AG04449 (cell line): ENCODE results near the gene ROBO1.

Experiments
- CTCF ChIA-PET: fragments of 350-600 bp; formaldehyde crosslinking; extraction: SDS; loops from one replicate; lab custom pipeline; 2021; ENCODE audit warnings: antibody characterized with exemption; lab: Yijun Ruan, JAX
- POLR2A ChIA-PET: fragments of 400-600, 350-600 bp; formaldehyde crosslinking; extraction: SDS; loops from one replicate; lab custom pipeline; 2020; ENCODE audit warnings: antibody characterized with exemption, inconsistent platforms; lab: Yijun Ruan, JAX
- DNase-seq: peaks from one replicate; pipeline ENCODE4 v3.0.0-alpha.2; 2010; ENCODE audit warnings: low read depth, low spot score
- H3K4me3 ChIP-seq: 2 replicates; pipeline ENCODE4 v1.5.1; 2011; ENCODE audit warnings: low read depth, mild to moderate bottlenecking, control low read depth, low read length
- TF ChIP-seq, protein P1 (sequence below): IDR thresholded peaks from one replicate; pipeline ENCODE4 v1.5.1; 2011; ENCODE audit warnings: mild to moderate bottlenecking, moderate library complexity, low read length, control low read depth, inconsistent platforms; ENCODE audit not compliant: insufficient read depth; ENCODE audit errors: missing control alignments

The ROBO1 gene

DNA sequence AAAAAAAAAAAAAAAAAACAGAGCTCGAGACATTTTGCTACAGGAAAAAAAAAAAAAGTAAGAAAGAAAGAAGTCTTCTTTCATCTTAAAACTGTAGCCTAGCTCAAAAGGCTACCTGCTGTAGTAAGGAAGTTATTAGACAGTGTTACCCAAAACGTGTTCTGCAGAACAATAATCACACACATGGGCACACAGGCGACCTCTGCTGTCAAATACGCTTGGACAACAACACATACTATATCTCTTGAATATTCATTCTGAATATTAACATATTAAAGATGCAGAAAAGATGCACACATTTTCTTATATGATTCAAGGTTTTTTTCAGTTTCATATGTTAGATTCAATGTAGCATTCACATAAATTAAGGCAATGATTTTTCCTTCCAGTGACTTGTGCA is 215.8 kb downstream of the ROBO1 start:
- no peak for DNase-seq
- ChIA-PET POLR2A (no interaction called here), CTCF (no interaction called here)
- no peak overlapping the region for H3K4me3 ChIP-seq
- TF ChIP-seq, protein P1, sequence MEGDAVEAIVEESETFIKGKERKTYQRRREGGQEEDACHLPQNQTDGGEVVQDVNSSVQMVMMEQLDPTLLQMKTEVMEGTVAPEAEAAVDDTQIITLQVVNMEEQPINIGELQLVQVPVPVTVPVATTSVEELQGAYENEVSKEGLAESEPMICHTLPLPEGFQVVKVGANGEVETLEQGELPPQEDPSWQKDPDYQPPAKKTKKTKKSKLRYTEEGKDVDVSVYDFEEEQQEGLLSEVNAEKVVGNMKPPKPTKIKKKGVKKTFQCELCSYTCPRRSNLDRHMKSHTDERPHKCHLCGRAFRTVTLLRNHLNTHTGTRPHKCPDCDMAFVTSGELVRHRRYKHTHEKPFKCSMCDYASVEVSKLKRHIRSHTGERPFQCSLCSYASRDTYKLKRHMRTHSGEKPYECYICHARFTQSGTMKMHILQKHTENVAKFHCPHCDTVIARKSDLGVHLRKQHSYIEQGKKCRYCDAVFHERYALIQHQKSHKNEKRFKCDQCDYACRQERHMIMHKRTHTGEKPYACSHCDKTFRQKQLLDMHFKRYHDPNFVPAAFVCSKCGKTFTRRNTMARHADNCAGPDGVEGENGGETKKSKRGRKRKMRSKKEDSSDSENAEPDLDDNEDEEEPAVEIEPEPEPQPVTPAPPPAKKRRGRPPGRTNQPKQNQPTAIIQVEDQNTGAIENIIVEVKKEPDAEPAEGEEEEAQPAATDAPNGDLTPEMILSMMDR = no peak

DNA sequence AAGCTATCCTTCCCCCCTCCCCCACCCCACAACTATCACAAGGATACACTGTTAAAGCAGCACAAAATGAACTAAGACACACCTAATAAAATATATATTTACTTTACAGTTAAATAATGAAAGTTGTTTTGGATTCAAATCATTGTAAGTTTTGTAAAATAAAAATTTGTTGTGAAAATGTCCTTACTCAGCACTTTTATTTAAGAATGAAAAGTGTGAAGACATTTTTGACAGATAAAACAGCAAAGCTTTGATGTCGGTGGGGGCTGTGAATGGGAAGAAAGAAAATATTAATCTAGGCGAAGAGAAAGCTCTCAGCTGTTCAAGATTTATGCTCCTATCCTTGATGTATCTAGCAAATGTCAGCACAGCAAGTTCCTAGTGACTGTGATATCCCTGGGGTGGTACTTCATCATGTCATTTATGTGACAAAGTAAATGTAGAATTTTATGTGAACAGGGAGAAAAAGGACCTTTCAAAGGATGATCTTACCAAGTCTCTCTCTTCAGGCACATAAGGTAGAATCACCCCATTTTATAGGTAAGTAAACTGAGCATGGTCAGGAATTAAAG is 216.4 kb downstream of the ROBO1 start:
- DNase-seq = no peak
- TF ChIP-seq, protein P1 = no peak
- ChIA-PET CTCF (no interaction called here), POLR2A (no interaction called here)
- H3K4me3 ChIP-seq = no peak overlapping the region

DNA sequence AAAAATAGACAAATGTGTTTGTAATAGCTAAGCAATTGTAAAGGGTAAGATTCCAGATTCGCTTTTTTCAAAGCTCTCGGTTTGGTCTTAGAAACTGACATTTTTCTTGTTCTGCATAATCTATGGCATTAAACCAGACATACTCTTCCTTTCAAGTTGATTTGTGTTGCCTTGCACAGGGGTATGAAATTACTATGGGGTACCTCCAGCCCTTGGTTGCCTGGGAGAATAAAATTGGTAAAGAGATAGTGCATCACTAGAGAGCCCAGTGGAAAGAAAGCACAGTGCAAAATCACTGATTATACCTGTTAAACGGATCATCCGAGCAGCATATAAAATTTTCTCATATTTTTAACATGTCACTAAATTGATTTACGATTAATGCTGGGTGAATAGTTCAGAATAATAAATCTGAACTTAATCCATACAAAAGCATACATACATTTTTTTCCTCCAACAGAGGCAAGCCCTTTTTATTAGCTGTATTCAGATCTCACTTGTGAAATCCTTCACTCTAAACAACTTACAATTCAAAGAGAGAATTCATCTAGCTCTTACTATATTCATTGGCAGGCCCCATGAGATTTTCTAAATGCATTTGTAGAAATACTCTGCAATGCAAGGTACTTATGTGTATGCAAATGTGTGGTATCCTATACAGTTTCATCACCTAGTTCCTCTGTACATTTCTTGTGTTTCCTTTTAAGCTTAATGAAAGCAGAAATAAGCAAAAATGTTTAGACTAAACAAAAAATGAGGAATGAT is 224.4 kb downstream of the ROBO1 start:
- ChIA-PET POLR2A (no interaction called here), CTCF (no interaction called here)
- TF ChIP-seq, protein P1 = no peak
- H3K4me3 ChIP-seq = no peak overlapping the region
- DNase-seq = no peak

DNA sequence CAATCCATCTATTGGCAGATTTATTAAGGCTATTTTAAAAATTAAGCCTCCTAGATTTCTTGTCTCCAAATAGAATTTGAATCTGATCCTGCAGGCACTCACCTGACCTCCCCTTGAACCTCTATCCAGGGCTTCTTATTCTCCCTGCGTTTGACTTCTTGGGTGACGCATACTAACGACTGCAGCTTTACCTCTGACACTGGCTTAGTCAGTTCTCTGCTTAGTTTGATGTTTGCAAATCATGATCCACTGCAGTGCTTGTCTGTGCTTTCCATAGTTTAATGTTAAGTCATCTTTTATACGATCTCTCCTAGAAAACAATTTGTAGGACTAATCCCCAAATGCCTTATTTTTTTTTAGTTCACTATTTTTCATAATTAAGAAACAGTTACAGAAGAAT is 233.1 kb downstream of the ROBO1 start:
- H3K4me3 ChIP-seq = no peak overlapping the region
- POLR2A ChIA-PET = no interaction called here
- CTCF ChIA-PET = no interaction called here
- TF ChIP-seq, protein P1 = no peak
- no peak for DNase-seq

DNA sequence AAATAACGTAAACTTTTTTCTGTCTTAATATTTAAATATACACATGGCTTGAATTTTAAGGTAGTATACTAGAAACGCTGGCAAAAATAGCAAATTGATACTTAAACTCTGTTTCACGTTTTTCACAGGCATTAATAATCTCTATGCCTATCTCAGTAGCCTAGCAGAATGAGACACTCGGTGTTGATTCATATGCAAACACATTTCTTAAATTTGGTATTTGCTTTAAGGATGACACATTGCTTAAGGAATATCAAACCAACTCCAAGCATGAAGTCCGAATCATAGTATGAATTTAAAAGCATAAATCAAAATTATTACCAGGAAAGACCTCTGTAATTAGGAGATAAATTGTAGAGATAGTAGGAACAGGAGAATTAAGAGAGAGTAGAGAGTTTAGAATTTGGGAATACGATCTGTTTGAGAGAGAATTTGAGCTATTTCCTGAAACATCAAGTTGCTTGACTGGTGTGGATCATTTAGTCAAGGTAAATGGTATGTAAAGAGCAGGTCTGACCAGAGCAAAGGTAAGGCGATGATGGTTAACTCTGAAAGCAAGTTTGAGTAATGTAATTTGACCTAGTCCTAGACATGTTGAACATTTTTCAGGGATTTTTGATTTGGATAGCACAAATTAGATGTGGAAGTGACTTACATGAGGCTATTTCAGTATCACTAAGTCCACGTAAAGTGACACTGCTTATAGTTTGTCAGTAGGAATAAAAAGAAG is 236.1 kb downstream of the ROBO1 start:
- DNase-seq = no peak
- CTCF ChIA-PET = interaction anchor here (2.4 kb wide), 1 partner anchor 10 kb away, joined by 5 read pairs; no protein-coding TSS in a partner anchor
- POLR2A ChIA-PET = no interaction called here
- no peak overlapping the region for H3K4me3 ChIP-seq
- TF ChIP-seq, protein P1 = no peak
